22Rv1 (cell line): ENCODE measurements around the gene IL4R.
"Not testable (repeated sequence)": the region's sequence is repeated elsewhere in the genome, so short reads cannot be mapped to it uniquely, and the experiment has no call there.

Experiments
- H3K27ac ChIP-seq: fragments of 450-650 bp; 2 replicates; pipeline ENCODE4 v1.5.1; 2017
- ZFX ChIP-seq: fragments of 450-650 bp; IDR thresholded peaks from 2 replicates; pipeline ENCODE4 v1.6.1; 2017; ENCODE audit warnings: antibody characterized with exemption, borderline replicate concordance
- TF ChIP-seq, protein P1 (sequence below): fragments of 450-650 bp; IDR thresholded peaks from 2 replicates; pipeline ENCODE4 v1.5.1; 2017; ENCODE audit warnings: mild to moderate bottlenecking

The IL4R gene

DNA sequence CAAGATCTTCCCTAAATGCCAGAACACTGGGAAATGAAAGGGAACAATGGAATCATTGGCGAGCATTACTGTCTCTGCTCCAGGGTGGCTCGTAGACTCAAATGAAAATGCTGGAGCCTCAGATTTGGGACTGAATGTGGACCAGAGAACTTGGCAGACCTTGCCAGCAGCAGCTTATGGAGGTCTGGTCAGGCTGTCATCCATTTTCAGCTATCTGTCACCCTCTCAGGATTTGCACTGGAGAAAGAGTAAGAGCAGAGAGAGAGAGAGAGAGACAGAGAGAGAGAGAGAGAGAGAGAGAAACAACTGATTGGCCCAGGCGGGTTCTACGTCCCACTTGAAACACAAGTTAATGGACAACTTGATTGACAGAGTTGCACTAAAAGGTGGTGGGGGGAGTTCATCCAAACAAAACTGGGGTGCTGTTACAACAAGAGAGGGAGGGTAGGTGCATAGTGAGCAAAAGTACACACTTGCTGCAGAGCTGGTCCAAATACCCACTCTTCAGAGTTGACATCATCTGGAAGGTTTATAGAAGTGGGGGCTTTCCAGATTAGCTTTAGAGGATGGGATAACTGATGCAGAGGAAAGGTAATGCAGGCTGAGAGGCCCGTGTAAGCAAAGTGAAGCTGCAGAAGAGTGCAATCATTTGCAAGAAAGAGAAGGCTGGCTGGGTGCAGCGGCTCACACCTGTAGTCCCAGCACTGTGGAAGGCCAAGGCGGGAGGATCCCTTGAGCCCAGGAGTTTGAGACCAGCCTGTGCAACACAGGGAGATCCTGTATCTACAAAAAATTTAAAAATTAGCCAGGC, 28.7 kb upstream of the IL4R start:
- H3K27ac ChIP-seq, result no peak overlapping the region
- TF ChIP-seq, protein P1, sequence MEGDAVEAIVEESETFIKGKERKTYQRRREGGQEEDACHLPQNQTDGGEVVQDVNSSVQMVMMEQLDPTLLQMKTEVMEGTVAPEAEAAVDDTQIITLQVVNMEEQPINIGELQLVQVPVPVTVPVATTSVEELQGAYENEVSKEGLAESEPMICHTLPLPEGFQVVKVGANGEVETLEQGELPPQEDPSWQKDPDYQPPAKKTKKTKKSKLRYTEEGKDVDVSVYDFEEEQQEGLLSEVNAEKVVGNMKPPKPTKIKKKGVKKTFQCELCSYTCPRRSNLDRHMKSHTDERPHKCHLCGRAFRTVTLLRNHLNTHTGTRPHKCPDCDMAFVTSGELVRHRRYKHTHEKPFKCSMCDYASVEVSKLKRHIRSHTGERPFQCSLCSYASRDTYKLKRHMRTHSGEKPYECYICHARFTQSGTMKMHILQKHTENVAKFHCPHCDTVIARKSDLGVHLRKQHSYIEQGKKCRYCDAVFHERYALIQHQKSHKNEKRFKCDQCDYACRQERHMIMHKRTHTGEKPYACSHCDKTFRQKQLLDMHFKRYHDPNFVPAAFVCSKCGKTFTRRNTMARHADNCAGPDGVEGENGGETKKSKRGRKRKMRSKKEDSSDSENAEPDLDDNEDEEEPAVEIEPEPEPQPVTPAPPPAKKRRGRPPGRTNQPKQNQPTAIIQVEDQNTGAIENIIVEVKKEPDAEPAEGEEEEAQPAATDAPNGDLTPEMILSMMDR, result no peak
- TF ChIP-seq ZFX, result no peak

GRCh38 chr16:27285676-27286196, 28.0 kb upstream of the IL4R start:
- TF ChIP-seq, protein P1, result no peak
- TF ChIP-seq ZFX, result no peak
- H3K27ac ChIP-seq, result no peak overlapping the region

DNA sequence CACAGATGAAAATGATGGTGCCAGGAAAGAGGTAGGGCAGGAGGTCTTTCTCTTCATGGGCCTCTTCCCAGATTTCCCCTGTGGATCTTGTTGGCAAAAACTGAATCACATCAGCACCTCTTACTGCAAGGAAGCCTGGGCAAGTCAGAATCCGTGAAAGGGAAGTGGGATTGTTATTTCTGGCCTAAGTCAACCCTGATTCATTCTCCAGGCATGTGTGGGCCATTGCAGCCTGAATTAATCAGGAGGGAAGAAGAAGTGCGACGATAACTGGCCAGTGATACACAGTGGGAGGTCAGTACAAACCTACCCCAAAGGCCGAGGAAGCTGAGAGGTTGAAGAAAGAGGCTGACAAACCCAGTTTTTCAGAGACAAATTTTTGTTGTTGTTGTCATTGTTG, 27.3 kb upstream of the IL4R start:
- TF ChIP-seq ZFX, result no peak
- TF ChIP-seq, protein P1, result no peak
- no peak overlapping the region for H3K27ac ChIP-seq

DNA sequence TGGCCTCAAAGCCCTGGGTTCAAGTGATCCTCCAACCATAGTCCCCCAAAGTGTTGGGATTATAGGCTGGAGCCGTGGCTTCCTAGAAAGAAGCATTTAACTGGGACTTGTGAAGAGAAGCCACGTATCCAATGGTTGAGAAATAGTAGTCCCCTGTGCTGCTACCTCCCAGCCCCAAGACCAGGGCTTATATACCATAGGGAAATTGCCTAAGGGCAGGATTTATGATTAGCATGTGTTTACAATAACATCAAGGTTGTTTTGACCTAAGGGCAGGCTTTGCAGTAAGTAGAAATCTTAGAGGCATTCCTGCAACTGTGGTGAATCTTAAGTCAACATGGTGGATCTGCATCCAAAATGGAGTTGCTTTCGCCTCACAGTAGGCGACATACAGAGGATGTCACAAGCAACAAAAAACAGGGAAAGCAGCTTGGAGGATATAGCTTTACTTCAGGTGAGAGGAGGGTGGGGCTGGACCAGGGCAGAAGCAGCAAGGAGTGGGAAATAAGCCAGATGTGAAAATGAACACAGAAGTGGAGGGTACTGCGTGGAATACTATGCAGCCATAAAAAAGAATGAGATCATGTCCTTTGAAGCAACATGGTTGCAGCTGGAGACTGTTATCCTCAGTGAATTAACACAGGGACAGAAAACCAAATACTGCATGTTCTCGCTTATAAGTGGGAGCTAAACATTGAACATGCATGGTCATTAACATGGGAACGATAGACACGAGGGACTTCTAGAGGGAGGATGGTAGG, 26.5 kb upstream of the IL4R start:
- no peak for TF ChIP-seq ZFX
- TF ChIP-seq, protein P1, result no peak

DNA sequence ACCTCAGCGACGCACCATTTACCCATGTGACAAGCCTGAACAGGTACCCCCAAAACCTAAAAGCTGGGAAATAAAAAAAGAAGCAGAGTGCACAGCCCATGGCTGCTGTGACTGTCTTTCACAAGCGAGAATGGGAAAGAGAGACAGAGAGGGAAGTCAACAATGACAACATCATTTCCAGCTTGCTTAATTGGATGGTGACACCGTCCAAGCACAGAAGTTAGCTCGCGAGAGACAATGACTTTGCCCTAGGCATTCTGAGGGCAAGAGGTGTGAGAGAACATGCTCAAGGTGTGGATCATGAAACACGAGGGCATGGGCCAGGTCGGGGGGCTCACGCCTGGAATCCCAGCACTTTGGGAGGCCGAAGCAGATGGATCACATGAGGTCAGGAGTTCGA, 25.9 kb upstream of the IL4R start:
- H3K27ac ChIP-seq, result no peak overlapping the region
- TF ChIP-seq, protein P1, result no peak
- TF ChIP-seq ZFX, result no peak

More for the DNA sequence above, 26.5 kb upstream of the IL4R start:
- H3K27ac ChIP-seq, result no peak overlapping the region

DNA sequence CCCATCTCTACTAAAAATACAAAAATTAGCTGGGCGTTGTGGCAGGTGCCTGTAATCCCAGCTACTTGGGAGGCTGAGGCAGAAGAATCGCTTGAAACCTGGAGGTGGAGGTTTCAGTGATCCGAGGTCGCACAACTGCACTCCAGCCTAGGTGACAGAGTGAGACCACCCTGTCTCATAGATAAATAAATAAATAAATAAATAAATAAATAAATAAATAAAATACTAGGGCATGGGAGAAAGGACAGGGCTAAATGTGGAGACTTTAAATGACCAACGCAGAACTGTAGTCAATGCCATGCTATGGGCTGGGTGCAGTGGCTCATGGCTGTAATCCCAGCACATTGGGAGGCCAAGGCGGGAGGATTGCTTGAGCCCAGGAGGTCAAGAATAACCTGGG, 25.5 kb upstream of the IL4R start:
- H3K27ac ChIP-seq, result not testable (repeated sequence)

DNA sequence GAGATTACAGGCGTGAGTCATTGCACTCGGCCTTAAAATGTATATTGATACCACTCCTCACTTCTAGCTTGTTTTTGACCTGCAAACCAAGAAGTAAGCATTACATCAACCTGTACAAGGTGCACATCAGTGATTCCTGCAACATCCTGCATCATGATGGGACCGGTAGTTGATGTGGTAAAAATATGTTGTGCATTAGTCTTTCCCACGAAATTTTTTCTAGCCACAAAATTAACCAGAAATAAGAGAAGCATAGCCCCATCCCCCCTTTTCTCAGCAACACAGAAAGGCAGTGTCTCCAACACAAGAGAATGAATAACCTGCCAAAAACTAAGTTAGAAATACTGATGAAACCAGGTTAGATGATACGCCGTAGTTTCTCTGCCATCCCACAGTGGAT, 24.1 kb upstream of the IL4R start:
- H3K27ac ChIP-seq, result no peak overlapping the region
- TF ChIP-seq, protein P1, result no peak
- TF ChIP-seq ZFX, result no peak
